Right cardiac atrium (tissue), 5 donors: Measurements from ENCODE around the gene CNTNAP2. TPM values are rescaled to one million over a fixed set of nuclear protein-coding genes. Genes with fewer than 3 reads are reported as not detected.

ENCODE experiments used
- ATAC-seq, 2 donors: fragments of 200-7000 bp; cut with Tn5 transposase; one replicate each; pipeline versions ENCODE4 v1.8.0 to v1.9.1; 2020; ENCODE audit warnings: moderate library complexity in 2 of 2, mild to moderate bottlenecking in 1 of 2
- DNase-seq, 3 donors: peaks; one replicate each; pipeline ENCODE4 v3.0.0-alpha.2; 2020
- H3K27ac ChIP-seq: one replicate; pipeline ENCODE4 v1.5.1; 2013; ENCODE audit warnings: mild to moderate bottlenecking, low read length, control low read depth, moderate library complexity
- H3K27me3 ChIP-seq: one replicate; pipeline ENCODE4 v1.6.1; 2013; ENCODE audit not compliant: control insufficient read depth, insufficient read depth
- H3K4me1 ChIP-seq: one replicate; pipeline ENCODE4 v1.6.1; 2013; ENCODE audit warnings: low read length; ENCODE audit not compliant: control insufficient read depth, insufficient read depth
- H3K4me3 ChIP-seq: one replicate; pipeline ENCODE4 v1.5.1; 2013; ENCODE audit warnings: low read length, control low read depth
- H3K9me3 ChIP-seq: one replicate; pipeline ENCODE4 v1.6.1; 2013; ENCODE audit warnings: low read length; ENCODE audit not compliant: control insufficient read depth
- WGBS: extraction: QIAGEN DNeasy Blood & Tissue Kit; methylation state at CpG from one replicate; pipeline ENCODE4 v1.1.7; 2013; 5-methylcytosine and 5-hydroxymethylcytosine counted together
- intact Hi-C, 4 donors: fragments of 100-400 bp; cut with DNase I; formaldehyde crosslinking; loops; one replicate each; pipeline versions ENCODE4 v1.11.0 to v1.14.0; 2022 to 2023
- polyA plus RNA-seq: library from polyadenylated mRNA; stranded (reverse); fragments of 200-250 nt; gene quantifications from one replicate; pipeline ENCODE4 v1.2.3, GENCODE V29; 2013
- total RNA-seq, 4 donors: library from RNA; stranded (reverse); fragmentation: NEBNext Ultra II Directional; extraction: Animal tissue kit (Norgen Biotek cat#: 25700); gene quantifications; one replicate each; pipeline ENCODE4 v1.2.1, GENCODE V29; 2021
- donor health status: healthy with polysubstance abuse.
- donor health status: DM: no; HTN: yes; CAD: no.
- donor health status: DM: no; HTN: no; CAD: no.
- donor health status: DM: no; HTN: yes; CAD: no; lungs with severe emphysema.
- donor health status: DM: yes; HTN: yes; CAD: no.

Gene CNTNAP2
- total and polyA plus RNA-seq, 5 donors: 0.23 to 1.7 (median 0.91) TPM; not detected in 1

- H3K4me1 ChIP-seq: no peaks in the 10 kb centered on the region
- 92% methylated on average over 14 of the region's 14 CpGs for WGBS
- H3K4me3 ChIP-seq: no peak overlapping the region
- no peak overlapping the region for H3K27ac ChIP-seq
- intact Hi-C loops: no loop called here
- no peaks in the 10 kb centered on the region for H3K27me3 ChIP-seq
- DNase-seq (no peak), ATAC-seq (no peak)
- H3K9me3 ChIP-seq: peaks cover 2% of the 10 kb centered on the region
These were observed 2267.1 kb downstream of the CNTNAP2 start for GRCh38 chr7:148383651-148384050.

- ATAC-seq: no peak
- intact Hi-C loops: no loop called here
- H3K27ac ChIP-seq: no peak overlapping the region
These were observed 2268.5 kb downstream of the CNTNAP2 start for GRCh38 chr7:148385009-148385682.

DNA sequence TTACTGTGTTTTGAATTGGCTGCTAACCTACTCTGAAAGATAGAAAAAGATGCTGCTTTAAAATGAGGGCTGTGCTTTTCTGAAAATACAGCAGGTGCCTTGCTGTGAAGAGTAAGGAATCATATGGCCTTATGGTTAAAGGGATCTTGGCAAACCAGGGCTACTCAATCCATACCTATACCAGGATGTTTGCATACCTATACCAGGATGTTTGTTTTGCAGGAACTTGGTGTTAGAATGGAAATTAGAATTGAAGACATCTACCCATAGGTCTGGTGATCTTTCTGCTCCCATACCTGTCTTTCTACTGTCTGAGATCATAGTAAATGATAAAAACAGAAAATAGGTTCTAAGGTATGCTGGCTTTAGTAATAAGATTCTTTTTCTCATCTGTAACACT is 2273.8 kb downstream of the CNTNAP2 start:
- Histone ChIP-seq H3K9me3 (no peaks in the 10 kb centered on the region), H3K27me3 (no peaks in the 10 kb centered on the region), H3K27ac (no peak overlapping the region), H3K4me1 (no peaks in the 10 kb centered on the region), H3K4me3 (no peak overlapping the region)
- no peak for DNase-seq
- intact Hi-C loops: no loop called here
- ATAC-seq: no peak

More at GRCh38 chr7:148385009-148385682, 2268.5 kb downstream of the CNTNAP2 start:
- Histone ChIP-seq H3K9me3 (peaks cover 2% of the 10 kb centered on the region), H3K27me3 (no peaks in the 10 kb centered on the region), H3K4me3 (no peak overlapping the region), H3K4me1 (no peaks in the 10 kb centered on the region)
- WGBS: 83% methylated on average over 10 of the region's 10 CpGs
- no peak for DNase-seq

DNA sequence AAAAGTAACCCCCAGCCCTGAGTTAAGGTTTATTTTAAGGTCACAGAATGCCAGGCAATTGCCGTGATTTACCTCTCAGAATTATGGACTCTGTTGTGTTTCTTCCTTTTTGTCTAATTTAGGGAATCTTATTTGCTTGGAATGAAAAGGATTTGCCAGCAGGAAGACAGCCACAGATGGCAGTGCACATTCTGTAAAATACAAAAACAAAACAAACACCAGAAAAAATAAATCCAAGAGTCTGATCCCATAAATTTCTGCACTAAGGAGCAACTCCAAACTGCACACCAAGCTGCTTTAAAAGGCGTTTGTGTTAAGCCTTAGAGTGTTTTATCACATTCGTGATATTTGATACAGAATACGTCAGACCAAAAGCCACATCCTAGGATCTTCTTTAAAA is 2275.0 kb downstream of the CNTNAP2 start:
- Histone ChIP-seq H3K4me3 (no peak overlapping the region), H3K27me3 (no peaks in the 10 kb centered on the region), H3K27ac (no peak overlapping the region), H3K4me1 (no peaks in the 10 kb centered on the region), H3K9me3 (no peaks in the 10 kb centered on the region)
- intact Hi-C loops: no loop called here
- WGBS: 68% methylated on average over 4 of the region's 4 CpGs
- DNase-seq: no peak
- no peak for ATAC-seq

DNA sequence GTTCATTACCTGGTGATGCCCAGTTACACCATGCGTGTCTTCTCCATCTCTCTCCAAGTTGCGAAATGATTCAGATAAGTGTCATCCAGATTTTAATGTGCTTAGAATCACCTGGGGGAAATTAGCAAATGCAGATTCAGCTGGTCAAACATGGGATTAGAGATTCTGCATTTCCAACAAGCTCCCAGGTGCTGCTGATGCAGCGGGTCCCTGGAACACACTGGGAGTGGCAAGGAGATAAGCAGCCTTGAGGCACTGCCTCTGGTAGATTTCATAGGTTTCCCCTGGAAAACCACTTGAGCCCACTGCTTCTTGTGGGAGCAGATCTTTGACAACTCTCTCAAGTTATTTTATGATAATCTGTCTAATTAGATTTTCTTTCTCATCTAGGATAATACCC is 2278.0 kb downstream of the CNTNAP2 start:
- DNase-seq: no peak
- no peak for ATAC-seq
- Histone ChIP-seq H3K27me3 (no peaks in the 10 kb centered on the region), H3K9me3 (no peaks in the 10 kb centered on the region), H3K27ac (no peak overlapping the region), H3K4me3 (no peak overlapping the region), H3K4me1 (no peaks in the 10 kb centered on the region)
- 65% methylated on average over 3 of the region's 3 CpGs for WGBS
- intact Hi-C loops: no loop called here

- DNase-seq (no peak), ATAC-seq (no peak)
- no peaks in the 10 kb centered on the region for H3K9me3 ChIP-seq
- WGBS: 44% methylated on average over 7 of the region's 7 CpGs
- no peaks in the 10 kb centered on the region for H3K4me1 ChIP-seq
- no peaks in the 10 kb centered on the region for H3K27me3 ChIP-seq
- H3K27ac ChIP-seq: no peak overlapping the region
- H3K4me3 ChIP-seq: no peak overlapping the region
- intact Hi-C loops: no loop called here
These were observed 2278.8 kb downstream of the CNTNAP2 start for GRCh38 chr7:148395352-148395811.

- Histone ChIP-seq H3K4me1 (no peaks in the 10 kb centered on the region), H3K4me3 (no peak overlapping the region), H3K27me3 (no peaks in the 10 kb centered on the region), H3K9me3 (no peaks in the 10 kb centered on the region), H3K27ac (no peak overlapping the region)
- ATAC-seq (no peak), DNase-seq (no peak)
- WGBS: 54% methylated on average over 12 of the region's 12 CpGs
- intact Hi-C loops: no loop called here
These were observed 2279.6 kb downstream of the CNTNAP2 start for GRCh38 chr7:148395990-148396716.

DNA sequence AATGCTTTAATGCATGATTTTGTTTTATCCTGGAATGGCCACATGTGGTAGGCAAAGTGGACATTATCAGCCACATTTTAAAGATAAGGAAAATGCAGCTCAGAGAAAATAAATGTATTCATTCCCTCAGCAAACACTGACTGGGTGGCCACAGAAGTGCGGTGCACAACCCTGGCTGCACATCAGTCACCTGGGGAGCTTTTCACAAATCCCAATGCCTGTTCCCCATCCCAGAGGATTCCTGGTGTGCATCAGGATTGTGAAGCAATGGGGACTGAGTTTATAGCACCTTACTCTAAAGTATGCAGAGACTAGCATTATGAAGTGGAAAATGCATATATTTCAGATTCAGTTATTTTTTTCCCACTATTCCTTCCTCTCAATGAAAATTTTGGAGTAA is 2280.5 kb downstream of the CNTNAP2 start:
- H3K9me3 ChIP-seq: no peaks in the 10 kb centered on the region
- ATAC-seq (no peak), DNase-seq (no peak)
- no peaks in the 10 kb centered on the region for H3K4me1 ChIP-seq
- intact Hi-C loops: no loop called here
- H3K4me3 ChIP-seq: no peak overlapping the region
- no peaks in the 10 kb centered on the region for H3K27me3 ChIP-seq
- no peak overlapping the region for H3K27ac ChIP-seq
- WGBS: 32% methylated on average over 1 of the region's 1 CpG

- intact Hi-C loops: no loop called here
- Histone ChIP-seq H3K4me3 (no peak overlapping the region), H3K9me3 (no peaks in the 10 kb centered on the region), H3K27me3 (no peaks in the 10 kb centered on the region), H3K27ac (no peak overlapping the region), H3K4me1 (no peaks in the 10 kb centered on the region)
- ATAC-seq (no peak), DNase-seq (no peak)
- WGBS: 39% methylated on average over 4 of the region's 4 CpGs
These were observed 2280.9 kb downstream of the CNTNAP2 start for GRCh38 chr7:148397551-148397950.

DNA sequence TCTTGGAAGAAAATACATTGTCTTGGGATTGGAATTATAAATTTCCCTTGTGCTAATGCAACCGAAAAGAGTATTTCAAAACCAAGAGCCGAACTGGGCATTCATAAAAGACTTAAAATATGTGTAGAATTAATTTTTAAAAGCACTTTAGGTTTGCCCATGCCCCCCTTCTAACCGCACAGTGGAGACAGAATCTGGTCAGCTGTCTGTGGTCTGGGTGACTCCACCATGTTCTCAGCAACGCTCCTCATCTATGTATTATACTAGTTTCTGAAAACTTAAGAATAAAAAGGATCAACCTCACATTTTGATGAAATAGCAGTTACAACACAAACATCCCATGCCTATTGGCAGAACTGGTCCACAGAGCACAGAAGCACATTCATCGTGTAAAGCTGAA is 2281.4 kb downstream of the CNTNAP2 start:
- H3K9me3 ChIP-seq: no peaks in the 10 kb centered on the region
- ATAC-seq: no peak

GRCh38 chr7:148398844-148399365 is 2282.3 kb downstream of the CNTNAP2 start:
- no peak overlapping the region for H3K27ac ChIP-seq
- H3K4me3 ChIP-seq: no peak overlapping the region
- 85% methylated on average over 7 of the region's 7 CpGs for WGBS
- no peaks in the 10 kb centered on the region for H3K9me3 ChIP-seq
- ATAC-seq (no peak), DNase-seq (no peak)
- H3K27me3 ChIP-seq: no peaks in the 10 kb centered on the region
- H3K4me1 ChIP-seq: no peaks in the 10 kb centered on the region
- intact Hi-C loops: no loop called here

More for the DNA sequence above, 2281.4 kb downstream of the CNTNAP2 start:
- Histone ChIP-seq H3K4me3 (no peak overlapping the region), H3K27ac (no peak overlapping the region), H3K4me1 (no peaks in the 10 kb centered on the region), H3K27me3 (no peaks in the 10 kb centered on the region)
- no peak for DNase-seq
- intact Hi-C loops: no loop called here
- WGBS: 85% methylated on average over 5 of the region's 5 CpGs
